Activated T-helper 1 cell treated with anti-CD3 and anti-CD28 coated beads, Interleukin-2, amount 50 U/mL, for 16 hours (primary cell): ENCODE data around the gene SGSM1.

Source experiments
- DNase-seq, 2 donors: peaks; one replicate each; pipeline ENCODE4 v3.0.0-alpha.2; 2020; ENCODE audit warnings: low read depth in 1 of 2, low spot score in 1 of 2

Gene SGSM1

GRCh38 chr22:24948356-24949202 lies 142.6 kb downstream of the SGSM1 start:
- DNase-seq = no peak

DNA sequence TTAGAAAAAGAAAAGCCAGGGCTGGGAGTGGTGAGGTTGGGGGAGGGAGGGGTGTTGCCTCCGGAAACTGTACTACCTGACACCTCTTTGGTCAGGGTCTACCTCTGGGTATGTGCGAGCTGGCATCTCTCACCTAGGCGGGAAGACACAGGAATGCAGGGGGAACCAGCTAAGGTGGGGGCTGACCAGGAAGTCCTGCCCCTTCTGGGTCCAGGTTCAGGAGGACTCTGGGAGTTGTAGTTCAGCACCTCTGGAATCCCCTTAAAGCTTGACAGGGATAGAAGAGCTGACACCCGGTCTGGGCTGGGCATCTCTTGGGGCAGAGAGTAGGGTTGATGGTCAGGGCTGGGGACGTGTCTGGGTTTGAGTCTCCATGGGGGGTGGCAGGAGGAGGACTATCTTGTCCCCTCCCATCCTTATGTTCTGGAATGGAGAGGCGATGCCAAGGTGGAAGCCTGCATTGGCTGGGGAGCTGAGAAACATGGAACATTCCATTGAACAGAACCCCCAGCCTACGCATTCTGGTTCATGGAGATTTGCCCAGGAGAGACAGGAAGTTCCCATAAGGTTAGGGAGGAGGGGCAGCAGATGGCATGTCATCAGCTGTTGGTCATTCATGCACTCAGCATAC lies 144.4 kb downstream of the SGSM1 start:
- no peak for DNase-seq

DNA sequence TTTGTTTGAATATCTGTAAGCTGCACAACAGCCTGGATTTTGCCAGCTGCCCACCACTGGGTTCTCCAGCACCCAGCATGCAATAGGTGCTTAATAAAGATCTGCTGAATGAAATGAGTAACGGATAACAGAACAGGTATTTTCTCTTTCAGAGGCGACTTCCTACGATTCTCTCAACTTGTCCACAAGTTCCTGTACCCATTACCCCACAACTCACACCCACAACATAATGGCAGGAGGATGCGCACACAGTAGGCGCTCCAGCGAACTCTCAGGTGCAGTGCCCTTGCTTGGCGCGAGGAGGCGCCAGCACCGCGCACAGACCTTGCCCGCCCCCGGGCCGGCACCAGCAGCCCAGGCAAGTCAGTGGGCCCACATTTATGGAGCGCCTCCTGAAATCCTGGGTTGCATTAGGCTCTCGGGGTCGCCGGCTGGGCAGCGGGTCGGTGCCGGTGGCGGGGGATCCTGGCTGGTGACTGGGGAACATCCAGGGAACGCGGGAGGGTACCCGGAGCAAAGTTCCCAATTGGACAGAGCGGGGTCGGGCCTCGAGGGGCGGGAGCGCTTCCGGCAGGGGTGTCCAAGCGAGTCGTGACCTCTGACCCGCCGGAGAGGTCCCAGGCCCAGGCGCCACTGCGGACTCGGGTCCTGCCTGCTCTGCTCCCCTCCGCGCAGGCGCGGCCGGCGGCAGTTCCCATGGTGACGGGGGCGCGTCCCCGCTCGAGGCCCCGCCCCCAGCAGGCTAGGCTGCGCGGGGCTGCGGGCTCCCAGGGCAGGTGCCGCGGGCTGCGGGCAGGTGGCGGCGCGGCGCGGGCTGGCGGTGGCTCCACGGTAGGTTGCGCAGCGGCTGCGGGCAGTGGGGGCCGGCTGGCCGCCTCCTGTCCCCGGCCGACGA lies 146.2 kb downstream of the SGSM1 start, which contains the start of gene KIAA1671:
Gene KIAA1671 (plus strand): TSS at position 775 of the 895 bp plus-strand sequence. CDS start 75,284 bp downstream, outside the sequence.
- DNase-seq = peak; percentile 69 to 79

DNA sequence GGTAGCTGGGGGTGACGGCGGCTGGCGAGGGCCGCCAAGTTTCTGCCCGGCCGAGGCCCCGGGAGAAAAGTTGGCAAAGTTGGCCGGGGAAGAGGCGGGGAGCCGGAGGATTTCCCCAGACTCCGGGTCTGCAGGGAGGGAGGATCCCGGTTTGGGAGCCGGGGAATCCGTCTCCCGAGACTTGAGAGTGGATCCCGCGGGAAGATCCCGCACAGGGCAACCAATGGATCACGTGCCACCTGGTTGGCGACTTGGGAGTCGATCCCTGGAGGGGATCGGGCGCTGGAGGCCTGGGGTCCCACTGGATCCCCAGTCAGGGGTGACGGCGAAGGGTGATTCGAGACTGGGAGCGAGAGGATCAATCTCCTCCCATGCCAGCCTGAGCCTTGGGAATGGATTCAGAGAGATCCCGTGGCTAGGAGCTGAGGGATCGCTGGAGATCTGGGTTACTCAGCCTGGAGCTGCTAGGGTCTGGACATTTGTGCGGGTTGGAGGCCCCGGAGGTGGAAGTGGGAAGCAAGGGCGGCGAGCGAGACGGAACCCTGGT lies 146.9 kb downstream of the SGSM1 start:
- DNase-seq = no peak

- no peak for DNase-seq
Observed at GRCh38 chr22:24953384-24954113, 147.5 kb downstream of the SGSM1 start.

DNA sequence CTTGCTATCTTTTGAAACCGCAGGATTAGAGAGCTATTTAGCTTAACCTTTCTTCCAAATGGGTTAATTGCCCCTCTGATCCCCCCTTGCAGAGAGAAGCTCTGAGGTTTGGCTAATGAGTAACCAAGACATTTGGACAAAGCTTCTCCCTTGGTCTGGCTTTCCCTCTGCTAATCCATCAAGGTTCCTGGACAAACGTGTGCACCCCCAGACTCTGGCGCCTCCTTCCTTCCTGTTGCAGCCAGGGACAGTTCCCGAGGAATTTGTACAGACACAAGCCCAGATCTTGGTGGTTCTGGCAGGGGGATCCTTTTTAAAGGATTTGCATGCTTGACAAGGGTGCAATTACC lies 148.1 kb downstream of the SGSM1 start:
- DNase-seq = no peak

GRCh38 chr22:24954856-24955255 lies 148.8 kb downstream of the SGSM1 start:
- no peak for DNase-seq

DNA sequence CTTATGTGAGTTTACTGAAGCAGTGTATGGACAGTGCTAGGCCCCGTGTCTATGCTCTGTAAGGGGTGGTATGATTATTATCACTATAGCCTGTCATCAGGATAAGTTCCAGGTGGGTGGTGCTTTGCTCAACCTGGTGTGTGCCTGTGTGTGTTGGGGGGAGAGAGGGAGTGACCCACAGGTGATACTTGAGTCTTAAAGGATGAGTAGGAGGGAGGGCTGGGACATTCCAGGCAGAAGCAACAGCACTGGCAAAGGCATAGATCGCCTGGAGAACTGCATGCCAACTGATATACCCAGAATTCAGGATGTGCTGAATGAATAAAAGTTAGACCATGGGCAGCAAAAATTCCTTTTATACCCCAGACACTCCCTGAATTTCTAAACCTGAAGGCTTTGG lies 151.0 kb downstream of the SGSM1 start:
- no peak for DNase-seq

- no peak for DNase-seq
Observed at GRCh38 chr22:24961217-24961844, 155.3 kb downstream of the SGSM1 start.

DNA sequence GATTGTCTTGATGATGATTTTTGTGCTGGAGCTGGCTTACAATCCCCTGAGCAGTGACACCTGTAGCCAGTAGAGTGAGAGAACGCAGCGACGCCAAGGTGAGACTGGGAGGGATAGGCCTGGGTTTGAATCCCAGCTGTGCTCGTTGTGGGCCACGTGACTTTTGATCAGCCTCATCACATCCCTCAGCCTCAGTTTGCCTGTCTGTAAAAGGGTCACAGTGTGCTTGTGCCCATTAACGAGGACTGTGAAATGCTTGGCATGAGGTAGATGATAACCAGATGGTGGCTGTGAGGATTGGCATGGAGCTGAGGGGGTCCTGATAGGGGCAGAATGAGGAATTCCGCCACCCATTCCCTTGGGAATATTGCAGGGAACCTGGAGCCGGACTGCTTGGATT lies 156.1 kb downstream of the SGSM1 start:
- DNase-seq = no peak

GRCh38 chr22:24962835-24963234 lies 156.8 kb downstream of the SGSM1 start:
- DNase-seq = no peak

GRCh38 chr22:24964441-24964840 lies 158.4 kb downstream of the SGSM1 start:
- DNase-seq = no peak

- DNase-seq = no peak
Observed at GRCh38 chr22:24965822-24966626, 160.0 kb downstream of the SGSM1 start.

- no peak for DNase-seq
Observed at GRCh38 chr22:24968066-24968561, 162.1 kb downstream of the SGSM1 start.

DNA sequence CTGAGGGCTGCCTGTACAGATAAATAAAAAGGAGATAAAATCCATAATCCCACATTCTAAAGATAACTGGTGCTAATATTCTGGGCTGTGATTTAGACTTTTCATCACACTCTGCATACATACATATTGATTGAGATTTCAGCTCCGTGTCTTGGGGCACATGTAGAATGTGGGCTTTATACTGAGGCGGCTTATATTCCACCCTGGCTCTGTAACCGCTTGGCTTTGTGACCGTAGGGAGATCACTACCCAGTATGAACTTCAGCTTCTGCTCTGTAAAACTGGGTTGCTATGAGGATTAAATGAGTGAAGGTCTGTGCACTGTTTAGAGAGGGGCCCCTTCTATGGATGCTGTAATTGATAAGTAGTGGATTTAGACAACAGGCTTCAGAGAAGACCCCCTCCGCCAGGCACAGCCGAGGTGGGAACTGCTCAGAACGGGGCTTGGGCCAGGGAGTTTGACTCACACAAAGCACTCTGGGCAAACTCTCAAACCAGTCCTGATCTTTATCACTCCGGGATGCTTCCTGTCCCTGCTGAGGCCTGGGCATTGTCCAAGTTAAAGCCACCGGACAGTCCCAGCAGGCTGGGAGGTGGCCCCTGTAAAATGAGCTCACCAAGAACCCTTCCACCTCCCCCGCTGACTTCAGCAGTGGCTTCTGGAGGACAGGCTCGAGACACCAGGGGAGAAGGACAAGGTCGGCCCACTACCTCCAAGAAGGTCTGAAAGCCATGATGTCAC lies 163.7 kb downstream of the SGSM1 start:
- DNase-seq = no peak

- DNase-seq = no peak
Observed at GRCh38 chr22:24972369-24972768, 166.4 kb downstream of the SGSM1 start.

DNA sequence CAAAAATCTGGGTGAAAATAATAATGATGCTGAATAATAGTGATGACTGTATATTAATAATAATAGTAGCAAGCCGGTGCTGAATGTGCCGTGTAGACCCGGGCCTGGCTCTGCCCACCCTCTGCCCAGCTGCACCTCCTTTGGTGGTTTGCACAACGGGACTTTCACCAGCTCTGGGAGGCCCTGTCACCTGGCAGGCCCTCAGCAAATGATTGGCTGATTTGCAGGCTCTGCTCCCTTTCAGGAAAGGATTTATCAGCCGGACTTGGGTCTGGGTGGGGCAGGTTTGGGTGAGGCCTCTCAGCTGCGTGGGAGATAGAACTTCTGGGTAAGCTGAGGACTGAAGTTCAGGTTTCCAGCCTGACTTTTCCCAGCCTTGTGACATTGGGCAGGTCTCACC lies 167.9 kb downstream of the SGSM1 start:
- no peak for DNase-seq

GRCh38 chr22:24975125-24975640 lies 169.2 kb downstream of the SGSM1 start:
- no peak for DNase-seq
